A549 (cell line): ENCODE results near the gene SLC25A36. TPM values are rescaled to one million over a fixed set of nuclear protein-coding genes. Genes with fewer than 3 reads are reported as not detected.

Experiments used
- ATAC-seq, 2 experiments: fragments of 200-7000 bp in 1 of 2; fragments of >200 bp in 1 of 2; cut with Nextera tagmentation in 1 of 2; cut with Tn5 transposase in 1 of 2; 3 replicates each; pipeline versions ENCODE4 v1.8.0 to v1.9.1; 2018 to 2020; ENCODE audit warnings: mild to moderate bottlenecking in 1 of 2, moderate library complexity in 1 of 2
- CTCF ChIA-PET: fragments of 300-600 bp; sonication (Branson Sonifier 250); formaldehyde crosslinking; extraction: SDS; loops from one replicate; lab custom pipeline; 2021; ENCODE audit warnings: antibody characterized with exemption, inconsistent platforms; lab: Yijun Ruan, JAX
- POLR2A ChIA-PET: fragments of 350-600 bp; formaldehyde crosslinking; extraction: SDS; loops from one replicate; lab custom pipeline; 2021; ENCODE audit warnings: antibody characterized with exemption, inconsistent platforms; lab: Yijun Ruan, JAX
- DNase-seq, 2 experiments: peaks; one replicate each; pipeline versions ENCODE4 v3.0.0 to v3.0.0-alpha.2; 2011 to 2016; ENCODE audit warnings: low read depth in 1 of 2, low spot score in 1 of 2
- FAIRE-seq: peaks from 2 replicates; lab custom pipeline; 2011; peaks lifted over from hg19 to GRCh38; lab: Jason Lieb, UNC
- H3K27ac ChIP-seq, 2 experiments: fragments of >200 bp; sonication (Bioruptor Twin); formaldehyde crosslinking; 3 replicates each; pipeline ENCODE4 v1.5.1; 2016 to 2017
- H3K4me1 ChIP-seq: fragments of >200 bp; sonication (Bioruptor Twin); formaldehyde crosslinking; 3 replicates; pipeline ENCODE4 v1.6.1; 2016
- H3K4me2 ChIP-seq: fragments of >200 bp; sonication (Bioruptor Twin); formaldehyde crosslinking; 3 replicates; pipeline ENCODE4 v1.6.1; 2016
- H3K4me3 ChIP-seq: fragments of >200 bp; sonication (Bioruptor Twin); formaldehyde crosslinking; 3 replicates; pipeline ENCODE4 v1.5.1; 2016
- H3K9me3 ChIP-seq: fragments of >200 bp; sonication (Bioruptor Twin); formaldehyde crosslinking; 3 replicates; pipeline ENCODE4 v1.6.1; 2016
- EHMT2 ChIP-seq: fragments of 200-600 bp; sonication (generic); IDR thresholded peaks from 2 replicates; pipeline ENCODE4 v1.6.1; 2016; ENCODE audit warnings: antibody characterized with exemption, low read depth, mild to moderate bottlenecking, moderate library complexity
- FOSL2 ChIP-seq, 2 experiments: fragments of 450-650 bp in 1 of 2; fragments of >200 bp in 1 of 2; sonication (Bioruptor Twin) in 1 of 2; formaldehyde crosslinking; IDR thresholded peaks; 2 replicates each; pipeline versions ENCODE4 v1.5.0 to v1.6.1; 2016 to 2020; ENCODE audit warnings: mild to moderate bottlenecking in 1 of 2, moderate library complexity in 1 of 2
- MAFK ChIP-seq: fragments of 450-650 bp; IDR thresholded peaks from 2 replicates; pipeline ENCODE4 v1.6.1; 2014; ENCODE audit not compliant: partially characterized antibody
- MYC ChIP-seq: IDR thresholded peaks from 2 replicates; pipeline ENCODE4 v1.6.1; 2012; ENCODE audit warnings: mild to moderate bottlenecking, inconsistent platforms, low read length, improper control_type of control experiment, borderline replicate concordance
- RFX5 ChIP-seq: fragments of 450-650 bp; IDR thresholded peaks from 2 replicates; pipeline ENCODE4 v1.7.1; 2014; ENCODE audit warnings: antibody characterized with exemption, mild to moderate bottlenecking, moderate library complexity
- ZFP36 ChIP-seq: fragments of 450-650 bp; IDR thresholded peaks from 2 replicates; pipeline ENCODE4 v1.6.1; 2014; ENCODE audit warnings: borderline replicate concordance; ENCODE audit not compliant: partially characterized antibody
- ZNF302 ChIP-seq: fragments of 250-450 bp; sonication (Bioruptor Pico); IDR thresholded peaks from 2 replicates; pipeline ENCODE4 v1.9.0; 2021; ENCODE audit warnings: inconsistent platforms, mild to moderate bottlenecking, moderate library complexity
- whole genome bisulfite sequencing: methylation state at CpG from one replicate; pipeline ENCODE4 v1.1.6; 2017; ENCODE audit errors: missing lambda C conversion rate; 5-methylcytosine and 5-hydroxymethylcytosine counted together
- polyA plus RNA-seq, 4 experiments: library from polyadenylated mRNA; depleted of rRNA in 3 of 4; stranded (reverse); fragments of >200 nt; fragmentation: RNase III in 1 of 4; extraction: RNeasy Plus Mini Kit Qiagen cat#74134 plus additional on column Dnase treatment in 1 of 4; gene quantifications; 2 replicates in 3 of 4; 3 replicates in 1 of 4; pipeline ENCODE4 v1.2.3, GENCODE V29; 2011 to 2017
- TF ChIP-seq, protein P1 (sequence below): fragments of >200 bp; sonication (Bioruptor Twin); formaldehyde crosslinking; IDR thresholded peaks from 3 replicates; pipeline ENCODE4 v1.5.1; 2016
- TF ChIP-seq, protein P2 (sequence below): IDR thresholded peaks from 2 replicates; pipeline ENCODE4 v1.6.1; 2012; ENCODE audit warnings: low read depth, borderline replicate concordance
- TF ChIP-seq, protein P3 (sequence below): fragments of >200 bp; sonication (Bioruptor Twin); formaldehyde crosslinking; IDR thresholded peaks from 2 replicates; pipeline ENCODE4 v1.6.1; 2016
- TF ChIP-seq, protein P4 (sequence below): fragments of >200 bp; sonication (Bioruptor Twin); formaldehyde crosslinking; IDR thresholded peaks from 3 replicates; pipeline ENCODE4 v1.6.1; 2016

The SLC25A36 gene
- polyA plus RNA-seq, 2 of the 4 experiments (the other 2 are of a cell fraction) = 18.2 to 75.0 TPM

DNA sequence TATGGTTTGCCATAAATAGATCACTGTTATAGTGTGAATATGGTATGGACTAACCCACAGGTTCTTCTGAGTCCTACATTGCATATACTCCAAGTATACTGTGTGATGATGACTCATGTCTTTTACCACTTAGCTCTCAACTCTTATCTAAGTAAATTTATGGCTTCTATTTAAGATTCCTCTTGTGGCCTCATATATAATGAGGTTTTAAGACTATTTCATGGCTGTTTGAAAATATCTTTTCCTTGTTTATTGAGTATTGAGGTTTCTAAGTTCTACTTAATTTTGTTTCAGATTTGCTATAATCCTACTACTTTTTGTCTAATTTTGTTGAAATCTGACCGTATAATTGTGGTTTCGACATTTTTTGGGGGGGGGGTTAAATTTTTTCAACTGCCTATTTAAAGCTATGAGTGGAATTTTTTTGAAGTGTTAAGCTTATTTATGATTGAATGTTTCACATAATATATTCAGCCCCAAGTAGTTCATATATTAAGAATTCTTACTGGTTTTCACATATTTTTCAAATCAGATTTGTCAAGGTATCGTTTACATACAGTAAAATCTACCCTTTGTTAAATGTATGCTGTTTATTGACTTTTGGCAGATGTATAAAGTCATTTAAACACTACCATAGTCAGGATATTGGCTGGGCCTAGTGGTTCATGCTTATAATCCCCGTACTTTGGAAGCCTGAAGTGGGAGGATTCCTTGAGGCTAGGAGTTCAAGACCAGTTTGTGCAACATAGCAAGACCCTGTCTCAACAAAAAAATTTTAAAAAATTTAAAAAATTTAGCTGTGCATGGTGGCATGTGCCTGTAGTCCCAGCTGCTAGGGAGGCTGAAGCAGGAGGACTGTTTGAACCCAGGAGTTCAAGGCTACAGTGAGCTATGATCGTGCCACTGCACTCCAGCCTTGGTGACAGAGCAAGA is 11.7 kb downstream of the SLC25A36 start:
- 86% methylated on average over 5 of the region's 5 CpGs for WGBS
- peaks cover 70% of the 10 kb centered on the region for H3K4me1 ChIP-seq
- H3K4me2 ChIP-seq = peak overlapping the region; percentile 11; the same call in 2 of the 3 replicates
- ATAC-seq (peak; percentile 47 to 70; a peak in 4 of 6 replicates), DNase-seq (peak in 1 of 2 experiments; percentile 29), FAIRE-seq (no peak)
- H3K27ac ChIP-seq = no peak overlapping the region
- CTCF ChIA-PET = interaction anchor here (1.3 to 1.7 kb wide), 2 partner anchors 9 to 10 kb away, joined by 3 to 4 read pairs; no protein-coding TSS in a partner anchor
- TF ChIP-seq FOSL2 (IDR thresholded peaks at IDR 0.05) (no peak), FOSL2 (CRISPR knock-in tag; IDR thresholded peaks at IDR 0.05) (peak; percentile 72), MAFK (no peak)
- H3K9me3 ChIP-seq = no peaks in the 10 kb centered on the region
- POLR2A ChIA-PET = interaction anchor here (1.1 kb wide), 1 partner anchor 11 kb away, joined by 3 read pairs; no protein-coding TSS in a partner anchor
- H3K4me3 ChIP-seq = no peak overlapping the region

DNA sequence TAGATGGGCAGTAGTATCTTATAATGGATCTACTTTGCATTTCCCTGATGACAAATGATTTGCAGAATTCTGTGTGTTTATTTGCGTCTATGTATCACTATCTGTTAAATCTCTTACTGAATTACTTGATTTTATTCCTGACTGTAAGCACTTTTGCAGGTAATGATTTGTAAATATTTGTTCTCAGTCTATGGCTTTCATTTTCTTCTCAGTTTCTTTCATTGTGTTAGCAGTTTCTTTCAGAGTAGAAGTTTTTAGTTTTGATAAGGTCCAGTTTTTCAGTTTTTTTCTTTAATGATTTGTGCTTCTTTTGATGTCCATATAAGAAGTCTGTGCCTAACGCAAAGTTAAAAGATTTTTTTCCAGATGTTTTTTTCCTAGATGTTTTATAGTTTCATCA is 12.9 kb downstream of the SLC25A36 start:
- H3K4me1 ChIP-seq = peaks cover 57% of the 10 kb centered on the region
- WGBS = 85% methylated on average over 2 of the region's 2 CpGs
- TF ChIP-seq ZNF302 (CRISPR knock-in tag) (no peak), MYC (no peak), EHMT2 (no peak), ZFP36 (no peak)
- TF ChIP-seq, protein P1, sequence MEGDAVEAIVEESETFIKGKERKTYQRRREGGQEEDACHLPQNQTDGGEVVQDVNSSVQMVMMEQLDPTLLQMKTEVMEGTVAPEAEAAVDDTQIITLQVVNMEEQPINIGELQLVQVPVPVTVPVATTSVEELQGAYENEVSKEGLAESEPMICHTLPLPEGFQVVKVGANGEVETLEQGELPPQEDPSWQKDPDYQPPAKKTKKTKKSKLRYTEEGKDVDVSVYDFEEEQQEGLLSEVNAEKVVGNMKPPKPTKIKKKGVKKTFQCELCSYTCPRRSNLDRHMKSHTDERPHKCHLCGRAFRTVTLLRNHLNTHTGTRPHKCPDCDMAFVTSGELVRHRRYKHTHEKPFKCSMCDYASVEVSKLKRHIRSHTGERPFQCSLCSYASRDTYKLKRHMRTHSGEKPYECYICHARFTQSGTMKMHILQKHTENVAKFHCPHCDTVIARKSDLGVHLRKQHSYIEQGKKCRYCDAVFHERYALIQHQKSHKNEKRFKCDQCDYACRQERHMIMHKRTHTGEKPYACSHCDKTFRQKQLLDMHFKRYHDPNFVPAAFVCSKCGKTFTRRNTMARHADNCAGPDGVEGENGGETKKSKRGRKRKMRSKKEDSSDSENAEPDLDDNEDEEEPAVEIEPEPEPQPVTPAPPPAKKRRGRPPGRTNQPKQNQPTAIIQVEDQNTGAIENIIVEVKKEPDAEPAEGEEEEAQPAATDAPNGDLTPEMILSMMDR = no peak
- TF ChIP-seq, protein P2, sequence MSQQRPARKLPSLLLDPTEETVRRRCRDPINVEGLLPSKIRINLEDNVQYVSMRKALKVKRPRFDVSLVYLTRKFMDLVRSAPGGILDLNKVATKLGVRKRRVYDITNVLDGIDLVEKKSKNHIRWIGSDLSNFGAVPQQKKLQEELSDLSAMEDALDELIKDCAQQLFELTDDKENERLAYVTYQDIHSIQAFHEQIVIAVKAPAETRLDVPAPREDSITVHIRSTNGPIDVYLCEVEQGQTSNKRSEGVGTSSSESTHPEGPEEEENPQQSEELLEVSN = no peak
- POLR2A ChIA-PET = no interaction called here
- FAIRE-seq (no peak), ATAC-seq (no peak), DNase-seq (no peak)
- CTCF ChIA-PET = interaction anchor here (1.3 to 1.7 kb wide), 2 partner anchors 10 to 11 kb away, joined by 3 to 4 read pairs; no protein-coding TSS in a partner anchor
- no peaks in the 10 kb centered on the region for H3K9me3 ChIP-seq
- H3K4me3 ChIP-seq = no peak overlapping the region
- H3K4me2 ChIP-seq = peak overlapping the region; percentile 8; the same call in 2 of the 3 replicates
- H3K27ac ChIP-seq = no peak overlapping the region

DNA sequence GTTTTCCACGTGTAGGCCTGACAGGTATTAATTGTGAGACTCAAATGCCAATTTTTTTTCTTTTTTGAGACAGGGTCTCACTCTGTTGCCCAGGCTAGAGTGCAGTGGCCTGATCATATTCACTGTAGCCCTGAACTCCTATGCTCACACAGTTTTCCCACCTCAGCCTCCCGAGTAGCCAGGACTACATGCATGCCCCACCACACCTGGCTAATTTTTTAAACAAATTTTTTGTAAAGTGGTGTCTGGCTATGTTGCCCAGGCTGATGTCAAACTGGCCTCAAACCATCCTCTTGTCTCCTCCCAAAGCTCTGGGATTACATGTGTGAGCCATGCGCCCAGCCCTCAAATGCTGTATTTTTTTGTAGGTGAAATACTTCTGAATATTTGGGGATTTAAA is 14.0 kb downstream of the SLC25A36 start:
- H3K4me1 ChIP-seq = peaks cover 47% of the 10 kb centered on the region
- FAIRE-seq (no peak), ATAC-seq (no peak), DNase-seq (no peak)
- no peak overlapping the region for H3K4me3 ChIP-seq
- no peaks in the 10 kb centered on the region for H3K9me3 ChIP-seq
- TF ChIP-seq RFX5 (no peak), ZFP36 (no peak)
- TF ChIP-seq, protein P3, sequence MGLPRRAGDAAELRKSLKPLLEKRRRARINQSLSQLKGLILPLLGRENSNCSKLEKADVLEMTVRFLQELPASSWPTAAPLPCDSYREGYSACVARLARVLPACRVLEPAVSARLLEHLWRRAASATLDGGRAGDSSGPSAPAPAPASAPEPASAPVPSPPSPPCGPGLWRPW = no peak
- TF ChIP-seq, protein P4, sequence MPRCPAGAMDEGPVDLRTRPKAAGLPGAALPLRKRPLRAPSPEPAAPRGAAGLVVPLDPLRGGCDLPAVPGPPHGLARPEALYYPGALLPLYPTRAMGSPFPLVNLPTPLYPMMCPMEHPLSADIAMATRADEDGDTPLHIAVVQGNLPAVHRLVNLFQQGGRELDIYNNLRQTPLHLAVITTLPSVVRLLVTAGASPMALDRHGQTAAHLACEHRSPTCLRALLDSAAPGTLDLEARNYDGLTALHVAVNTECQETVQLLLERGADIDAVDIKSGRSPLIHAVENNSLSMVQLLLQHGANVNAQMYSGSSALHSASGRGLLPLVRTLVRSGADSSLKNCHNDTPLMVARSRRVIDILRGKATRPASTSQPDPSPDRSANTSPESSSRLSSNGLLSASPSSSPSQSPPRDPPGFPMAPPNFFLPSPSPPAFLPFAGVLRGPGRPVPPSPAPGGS = no peak
- POLR2A ChIA-PET = no interaction called here
- no peak overlapping the region; a peak in 1 of 6 replicates for H3K27ac ChIP-seq
- CTCF ChIA-PET = interaction anchor here (0.6 kb wide), 1 partner anchor 95 kb away, joined by 3 read pairs; the partner anchor contains the start of gene SPSB4
- H3K4me2 ChIP-seq = no peak overlapping the region
- WGBS = 91% methylated on average over 3 of the region's 3 CpGs
